Ishikawa (cell line): Measurements from ENCODE around the gene MTUS2.

Source experiments
- CREB1 ChIP-seq: IDR thresholded peaks from 2 replicates; pipeline ENCODE4 v1.6.1; 2012; ENCODE audit warnings: low read depth
- EGR1 ChIP-seq: IDR thresholded peaks from 2 replicates; pipeline ENCODE4 v1.6.1; 2012
- EP300 ChIP-seq: IDR thresholded peaks from 2 replicates; pipeline ENCODE4 v1.6.1; 2012; ENCODE audit warnings: borderline replicate concordance
- FOXM1 ChIP-seq: IDR thresholded peaks from 2 replicates; pipeline ENCODE4 v1.6.1; 2012; ENCODE audit warnings: low read depth, borderline replicate concordance
- MAX ChIP-seq: IDR thresholded peaks from 2 replicates; pipeline ENCODE4 v1.6.1; 2012
- RAD21 ChIP-seq: IDR thresholded peaks from 2 replicates; pipeline ENCODE4 v1.6.1; 2012; ENCODE audit warnings: low read depth
- REST ChIP-seq: IDR thresholded peaks from 2 replicates; pipeline ENCODE4 v1.6.1; 2012; ENCODE audit warnings: low read depth, mild to moderate bottlenecking
- TAF1 ChIP-seq: IDR thresholded peaks from 2 replicates; pipeline ENCODE4 v1.6.1; 2012; ENCODE audit warnings: low read depth, mild to moderate bottlenecking
- TEAD4 ChIP-seq: IDR thresholded peaks from 2 replicates; pipeline ENCODE4 v1.6.1; 2012
- USF1 ChIP-seq: IDR thresholded peaks from 2 replicates; pipeline ENCODE4 v1.6.1; 2012

GRCh38 chr13:28935104-28935503 lies 115.0 kb downstream of the MTUS2 start:
- no peak for TF ChIP-seq REST
- no peak for TF ChIP-seq CREB1
- no peak for TF ChIP-seq RAD21
- TF ChIP-seq USF1, result no peak
- TF ChIP-seq FOXM1, result no peak
- no peak for TF ChIP-seq EGR1
- no peak for TF ChIP-seq MAX
- no peak for TF ChIP-seq EP300
- TF ChIP-seq TEAD4, result no peak
- no peak for TF ChIP-seq TAF1
